Endothelial cell of umbilical vein (primary cell): ENCODE results near the gene TANGO2. TPM values are rescaled to one million over a fixed set of nuclear protein-coding genes. Genes with fewer than 3 reads are reported as not detected.

ENCODE experiments used
- BruUV-seq: library from RNA; stranded (reverse); fragments of 400-500 nt; replicated peaks from 2 replicates; lab custom pipeline; 2021; lab: Mats Ljungman, UMichigan
- CTCF ChIA-PET: fragments of 300-600, 350-600 bp; sonication (Branson Sonifier 250); formaldehyde crosslinking; loops from one replicate; lab custom pipeline; 2021; ENCODE audit warnings: antibody characterized with exemption, inconsistent platforms; lab: Charles Lee
- POLR2A ChIA-PET: fragments of 300-600, 350-600 bp; sonication (Branson Sonifier 250); formaldehyde crosslinking; loops from one replicate; lab custom pipeline; 2021; ENCODE audit warnings: antibody characterized with exemption, inconsistent platforms; lab: Charles Lee
- DNase-seq: peaks from one replicate; pipeline ENCODE4 v3.0.0-alpha.2; 2011; ENCODE audit warnings: low read depth, low spot score
- FAIRE-seq: peaks from 2 replicates; lab custom pipeline; 2011; peaks lifted over from hg19 to GRCh38; lab: Jason Lieb, UNC
- H2AFZ ChIP-seq: 2 replicates; pipeline ENCODE4 v1.6.0; 2012; ENCODE audit warnings: low read depth, low read length, control low read depth, inconsistent platforms
- H3K27ac ChIP-seq: 2 replicates; pipeline ENCODE4 v1.5.1; 2011; ENCODE audit warnings: low read depth, mild to moderate bottlenecking, control low read depth, low read length, moderate library complexity; ENCODE audit not compliant: insufficient read depth
- H3K27me3 ChIP-seq, 2 experiments: 2 replicates each; pipeline versions ENCODE4 v1.6.0 to v1.6.1; 2011; ENCODE audit warnings: low read length in 2 of 2, mixed read lengths in 1 of 2; ENCODE audit not compliant: control insufficient read depth in 2 of 2, insufficient read depth in 2 of 2
- H3K36me3 ChIP-seq, 2 experiments: 2 replicates in 1 of 2; 3 replicates in 1 of 2; pipeline ENCODE4 v1.5.1; 2011; ENCODE audit warnings: low read length in 2 of 2, mild to moderate bottlenecking in 1 of 2, moderate library complexity in 1 of 2; ENCODE audit not compliant: control insufficient read depth in 2 of 2, insufficient read depth in 2 of 2; ENCODE audit errors: extremely low read depth in 1 of 2
- H3K4me1 ChIP-seq: 3 replicates; pipeline ENCODE4 v1.5.1; 2011; ENCODE audit warnings: mild to moderate bottlenecking, low read length; ENCODE audit not compliant: control insufficient read depth, insufficient read depth; ENCODE audit errors: extremely low read depth
- H3K4me2 ChIP-seq: 2 replicates; pipeline ENCODE4 v1.6.1; 2011; ENCODE audit warnings: low read length, control low read depth, mixed read lengths; ENCODE audit not compliant: insufficient read depth
- H3K4me3 ChIP-seq, 3 experiments: fragments of 200-600 bp in 1 of 3; sonication (generic), shearing (Covaris generic) in 1 of 3; replicated peaks in 1 of 3; 2 replicates each; pipeline ENCODE4 v1.5.1; 2011 to 2016; ENCODE audit warnings: control low read depth in 3 of 3, low read length in 3 of 3, mild to moderate bottlenecking in 2 of 3, inconsistent platforms in 1 of 3, low read depth in 1 of 3, moderate library complexity in 1 of 3; ENCODE audit not compliant: insufficient read depth in 1 of 3
- H3K79me2 ChIP-seq: 2 replicates; pipeline ENCODE4 v1.6.0; 2012; ENCODE audit warnings: low read length, inconsistent platforms; ENCODE audit not compliant: control insufficient read depth, insufficient read depth
- H3K9ac ChIP-seq: replicated peaks from 2 replicates; pipeline ENCODE3; 2011; ENCODE audit warnings: low read length, control low read depth; ENCODE audit not compliant: insufficient read depth; ENCODE audit errors: extremely low read depth
- H3K9me1 ChIP-seq: replicated peaks from 3 replicates; pipeline ENCODE4 v1.6.0; 2011; ENCODE audit warnings: mild to moderate bottlenecking, low read length; ENCODE audit not compliant: control insufficient read depth, insufficient read depth; ENCODE audit errors: extremely low read depth
- H3K9me3 ChIP-seq: replicated peaks from 2 replicates; pipeline ENCODE4 v1.5.1; 2012; ENCODE audit warnings: low read length, inconsistent platforms; ENCODE audit not compliant: control insufficient read depth, insufficient read depth
- H4K20me1 ChIP-seq: replicated peaks from 2 replicates; pipeline ENCODE3; 2011; ENCODE audit warnings: mild to moderate bottlenecking, low read length; ENCODE audit not compliant: control insufficient read depth, insufficient read depth; ENCODE audit errors: extremely low read depth
- EZH2 ChIP-seq: IDR thresholded peaks from 2 replicates; pipeline ENCODE4 v1.6.1; 2012; ENCODE audit warnings: borderline replicate concordance, low read depth, mild to moderate bottlenecking, moderate library complexity, low read length, inconsistent platforms; ENCODE audit not compliant: severe bottlenecking
- FOS ChIP-seq: IDR thresholded peaks from 2 replicates; pipeline ENCODE4 v1.6.1; 2011; ENCODE audit warnings: mild to moderate bottlenecking, low read length, moderate library complexity, borderline replicate concordance; ENCODE audit not compliant: insufficient read depth
- GATA2 ChIP-seq: IDR thresholded peaks from 2 replicates; pipeline ENCODE4 v1.7.0; 2011; ENCODE audit warnings: low read depth, mild to moderate bottlenecking, moderate library complexity, mixed read lengths, low read length; ENCODE audit not compliant: insufficient read length, insufficient read depth
- JUN ChIP-seq: IDR thresholded peaks from 2 replicates; pipeline ENCODE4 v1.6.1; 2011; ENCODE audit warnings: borderline replicate concordance, low read depth; ENCODE audit not compliant: insufficient read length, insufficient read depth
- MYC ChIP-seq: IDR thresholded peaks from one replicate; pipeline ENCODE4 v1.6.1; 2011; ENCODE audit warnings: mild to moderate bottlenecking, low read depth, low read length
- POLR2A ChIP-seq: IDR thresholded peaks from 2 replicates; pipeline ENCODE4 v1.6.1; 2012; ENCODE audit warnings: low read depth, mild to moderate bottlenecking, control low read depth, low read length
- POLR2AphosphoS5 ChIP-seq: IDR thresholded peaks from 2 replicates; pipeline ENCODE4 v1.6.1; 2012; ENCODE audit warnings: low read depth, mild to moderate bottlenecking, control low read depth, low read length, moderate library complexity; ENCODE audit not compliant: insufficient read depth
- dilution Hi-C: fragments of 300-500 bp; cut with MboI; formaldehyde crosslinking; loops from one replicate; pipeline ENCODE4 v1.15.0; 2019; ENCODE audit warnings: low sequenced_read_pairs; ENCODE audit not compliant: extremely low pct_ligation_motif_present
- intact Hi-C: fragments of 100-400 bp; cut with micrococcal nuclease; formaldehyde crosslinking; loops from one replicate; pipeline ENCODE4 v1.10.0; 2022
- polyA plus RNA-seq, 4 experiments: library from polyadenylated mRNA; depleted of rRNA in 3 of 4; stranded (reverse) in 3 of 4; unstranded in 1 of 4; fragments of >200 nt; gene quantifications; 2 replicates each; pipeline versions ENCODE4 v1.2.1 to v1.2.3, GENCODE V29; 2011 to 2012; ENCODE audit warnings: missing spikeins in 1 of 4
- total RNA-seq: library from RNA; stranded (reverse); gene quantifications from 2 replicates; pipeline ENCODE4 v1.2.3, GENCODE V29; 2021
- TF ChIP-seq, protein P1 (sequence below): IDR thresholded peaks from 2 replicates; pipeline ENCODE4 v1.6.1; 2011; ENCODE audit not compliant: insufficient read depth, insufficient read length
- TF ChIP-seq, protein P2 (sequence below), 2 donors: IDR thresholded peaks; 1 replicate in 1 of 2; 2 replicates in 1 of 2; pipeline ENCODE4 v1.5.1; 2011; ENCODE audit warnings: low read length in 2 of 2, mild to moderate bottlenecking in 2 of 2, moderate library complexity in 2 of 2, control low read depth in 1 of 2, inconsistent platforms in 1 of 2, low read depth in 1 of 2; ENCODE audit not compliant: insufficient read depth in 1 of 2; ENCODE audit errors: extremely low read depth in 1 of 2

Gene TANGO2
- total and polyA plus RNA-seq, 2 donors (not counting 3 experiments of a cell fraction or from before 2014, with no cell fraction given), result 40.0 to 49.3 TPM

DNA sequence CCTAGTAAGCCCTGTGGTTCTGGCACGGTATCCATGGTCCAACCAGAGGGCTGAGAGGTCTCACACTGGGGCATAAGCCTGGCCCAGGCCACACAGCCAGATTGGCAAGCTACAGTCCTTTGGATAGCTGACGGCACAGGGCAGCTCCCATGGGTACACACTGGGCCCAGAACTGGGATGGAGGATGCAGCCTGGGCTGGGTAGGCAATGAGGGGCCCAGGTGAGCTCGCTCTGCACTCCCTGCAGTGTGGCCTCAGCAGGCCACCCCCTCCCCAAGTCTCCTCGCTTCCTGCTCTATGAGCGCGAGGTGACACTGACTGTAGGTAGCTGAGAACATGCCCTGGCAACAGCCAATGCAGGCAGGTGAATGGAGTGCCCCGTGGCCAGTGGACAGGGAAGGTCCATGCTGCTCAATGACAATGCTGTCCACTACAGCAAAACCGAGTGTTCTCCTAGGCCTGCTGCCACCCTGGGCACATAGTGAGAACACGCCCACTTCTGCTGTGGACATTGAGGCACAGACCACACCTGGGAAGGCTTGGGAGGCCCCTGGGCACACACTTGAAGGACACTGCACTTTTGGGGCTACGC, 8.1 kb upstream of the TANGO2 start:
- Histone ChIP-seq H3K36me3 (no peaks in the 10 kb centered on the region), H4K20me1 (no peaks in the 10 kb centered on the region), H2AFZ (peak overlapping the region; percentile 19), H3K27me3 (no peaks in the 10 kb centered on the region), H3K27ac (no peak overlapping the region), H3K4me2 (no peak overlapping the region), H3K4me3 (no peak overlapping the region), H3K79me2 (no peaks in the 10 kb centered on the region), H3K9ac (no peak overlapping the region), H3K4me1 (peaks cover 8% of the 10 kb centered on the region), H3K9me1 (no peaks in the 10 kb centered on the region), H3K9me3 (no peaks in the 10 kb centered on the region)
- TF ChIP-seq POLR2A (no peak), EZH2 (no peak), JUN (no peak), MYC (no peak), GATA2 (no peak), POLR2AphosphoS5 (no peak), FOS (no peak)
- TF ChIP-seq, protein P1, sequence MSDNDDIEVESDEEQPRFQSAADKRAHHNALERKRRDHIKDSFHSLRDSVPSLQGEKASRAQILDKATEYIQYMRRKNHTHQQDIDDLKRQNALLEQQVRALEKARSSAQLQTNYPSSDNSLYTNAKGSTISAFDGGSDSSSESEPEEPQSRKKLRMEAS, result no peak
- TF ChIP-seq, protein P2, sequence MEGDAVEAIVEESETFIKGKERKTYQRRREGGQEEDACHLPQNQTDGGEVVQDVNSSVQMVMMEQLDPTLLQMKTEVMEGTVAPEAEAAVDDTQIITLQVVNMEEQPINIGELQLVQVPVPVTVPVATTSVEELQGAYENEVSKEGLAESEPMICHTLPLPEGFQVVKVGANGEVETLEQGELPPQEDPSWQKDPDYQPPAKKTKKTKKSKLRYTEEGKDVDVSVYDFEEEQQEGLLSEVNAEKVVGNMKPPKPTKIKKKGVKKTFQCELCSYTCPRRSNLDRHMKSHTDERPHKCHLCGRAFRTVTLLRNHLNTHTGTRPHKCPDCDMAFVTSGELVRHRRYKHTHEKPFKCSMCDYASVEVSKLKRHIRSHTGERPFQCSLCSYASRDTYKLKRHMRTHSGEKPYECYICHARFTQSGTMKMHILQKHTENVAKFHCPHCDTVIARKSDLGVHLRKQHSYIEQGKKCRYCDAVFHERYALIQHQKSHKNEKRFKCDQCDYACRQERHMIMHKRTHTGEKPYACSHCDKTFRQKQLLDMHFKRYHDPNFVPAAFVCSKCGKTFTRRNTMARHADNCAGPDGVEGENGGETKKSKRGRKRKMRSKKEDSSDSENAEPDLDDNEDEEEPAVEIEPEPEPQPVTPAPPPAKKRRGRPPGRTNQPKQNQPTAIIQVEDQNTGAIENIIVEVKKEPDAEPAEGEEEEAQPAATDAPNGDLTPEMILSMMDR (IDR thresholded peaks at IDR 0.05; ENCODE audit: extremely low read depth in 1 of 2, insufficient read depth in 1 of 2, low read depth in 1 of 2, low read length in 2 of 2), result no peak
- DNase-seq (no peak), FAIRE-seq (no peak)
- no TSS peak for BruUV-seq
- dilution Hi-C loops, result no loop called here
- POLR2A ChIA-PET, result interaction anchor here (1.2 to 1.5 kb wide), 3 partner anchors 26 to 41 kb away, joined by 4 to 8 read pairs (median 6); no protein-coding TSS in a partner anchor
- intact Hi-C loops, result loop anchor here (1.0 to 2.0 kb wide), 4 partner anchors 27 to 282 kb away; no protein-coding TSS in a partner anchor
- CTCF ChIA-PET, result interaction anchor here (0.9 to 7.3 kb wide), 24 partner anchors 9 to 282 kb away, joined by 3 to 304 read pairs (median 7); no protein-coding TSS in a partner anchor
